Activated CD8-positive, alpha-beta T cell treated with anti-CD3 and anti-CD28 coated beads for 36 hours (primary cell): ENCODE results near the gene ZNF688. TPM values are rescaled to one million over a fixed set of nuclear protein-coding genes. Genes with fewer than 3 reads are reported as not detected.

Experiments
- ATAC-seq: fragments of 200-7000 bp; cut with Tn5 transposase; one replicate; pipeline ENCODE4 v1.10.0; 2021; ENCODE audit warnings: mild to moderate bottlenecking, moderate library complexity
- CTCF ChIA-PET: fragments of 350-600 bp; sonication (Branson Sonifier 250); formaldehyde crosslinking; loops from one replicate; lab custom pipeline; 2021; ENCODE audit warnings: antibody characterized with exemption; lab: Charles Lee
- POLR2A ChIA-PET: fragments of 350-600 bp; sonication (Branson Sonifier 250); formaldehyde crosslinking; loops from one replicate; lab custom pipeline; 2021; ENCODE audit warnings: antibody characterized with exemption; lab: Charles Lee
- DNase-seq: peaks from one replicate; pipeline ENCODE4 v3.0.0-alpha.2; 2020
- H3K27ac Mint-ChIP-seq: one replicate; pipeline ENCODE4 v1.8.0; 2021; ENCODE audit warnings: mild to moderate bottlenecking, mixed read lengths
- H3K27me3 Mint-ChIP-seq: one replicate; pipeline ENCODE4 v1.8.0; 2021; ENCODE audit warnings: mixed read lengths
- H3K36me3 Mint-ChIP-seq: one replicate; pipeline ENCODE4 v1.8.0; 2021; ENCODE audit warnings: low read depth, mixed read lengths
- H3K4me1 Mint-ChIP-seq: one replicate; pipeline ENCODE4 v1.8.0; 2021; ENCODE audit warnings: low read depth, mixed read lengths
- H3K4me3 Mint-ChIP-seq: one replicate; pipeline ENCODE4 v1.8.0; 2021; ENCODE audit warnings: mild to moderate bottlenecking, moderate library complexity, mixed read lengths
- H3K9me3 Mint-ChIP-seq: one replicate; pipeline ENCODE4 v1.8.0; 2021; ENCODE audit warnings: mixed read lengths
- intact Hi-C: fragments of 100-400 bp; cut with micrococcal nuclease; formaldehyde crosslinking; loops from one replicate; pipeline ENCODE4 v1.10.0; 2022
- total RNA-seq, 2 experiments: library from RNA; stranded (reverse); gene quantifications; one replicate each; pipeline ENCODE4 v1.2.3, GENCODE V29; 2021
- TF ChIP-seq, protein P1 (sequence below): fragments of 200-600 bp; IDR thresholded peaks from one replicate; pipeline ENCODE4 v1.8.0; 2022; ENCODE audit warnings: antibody characterized with exemption, mild to moderate bottlenecking

Gene ZNF688
- total RNA-seq, 2 experiments from 2014 or later = 4.7 to 5.5 TPM

GRCh38 chr16:30535777-30536190 lies 35.7 kb downstream of the ZNF688 start:
- CTCF ChIA-PET = interaction anchor here (0.6 to 4.3 kb wide), 28 partner anchors 8 to 164 kb away, joined by 3 to 39 read pairs (median 6); partner anchors contain the start of genes DCTPP1, FBRS, PRR14 and ZNF688
- peaks cover 32% of the 10 kb centered on the region for H3K4me1 Mint-ChIP-seq
- H3K9me3 Mint-ChIP-seq = no peaks in the 10 kb centered on the region
- H3K27me3 Mint-ChIP-seq = no peaks in the 10 kb centered on the region
- peak overlapping the region; percentile 86 for H3K4me3 Mint-ChIP-seq
- peak overlapping the region; percentile 99 for H3K27ac Mint-ChIP-seq
- DNase-seq = peak; percentile 82
- POLR2A ChIA-PET = interaction anchor here (0.7 to 4.7 kb wide), 40 partner anchors 9 to 352 kb away, joined by 3 to 42 read pairs (median 5); partner anchors contain the start of genes CORO1A, DCTPP1, ITGAL and SEPHS2
- peaks cover 44% of the 10 kb centered on the region for H3K36me3 Mint-ChIP-seq
- TF ChIP-seq, protein P1, sequence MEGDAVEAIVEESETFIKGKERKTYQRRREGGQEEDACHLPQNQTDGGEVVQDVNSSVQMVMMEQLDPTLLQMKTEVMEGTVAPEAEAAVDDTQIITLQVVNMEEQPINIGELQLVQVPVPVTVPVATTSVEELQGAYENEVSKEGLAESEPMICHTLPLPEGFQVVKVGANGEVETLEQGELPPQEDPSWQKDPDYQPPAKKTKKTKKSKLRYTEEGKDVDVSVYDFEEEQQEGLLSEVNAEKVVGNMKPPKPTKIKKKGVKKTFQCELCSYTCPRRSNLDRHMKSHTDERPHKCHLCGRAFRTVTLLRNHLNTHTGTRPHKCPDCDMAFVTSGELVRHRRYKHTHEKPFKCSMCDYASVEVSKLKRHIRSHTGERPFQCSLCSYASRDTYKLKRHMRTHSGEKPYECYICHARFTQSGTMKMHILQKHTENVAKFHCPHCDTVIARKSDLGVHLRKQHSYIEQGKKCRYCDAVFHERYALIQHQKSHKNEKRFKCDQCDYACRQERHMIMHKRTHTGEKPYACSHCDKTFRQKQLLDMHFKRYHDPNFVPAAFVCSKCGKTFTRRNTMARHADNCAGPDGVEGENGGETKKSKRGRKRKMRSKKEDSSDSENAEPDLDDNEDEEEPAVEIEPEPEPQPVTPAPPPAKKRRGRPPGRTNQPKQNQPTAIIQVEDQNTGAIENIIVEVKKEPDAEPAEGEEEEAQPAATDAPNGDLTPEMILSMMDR = no peak
- ATAC-seq = peak; percentile 71
- intact Hi-C loops = loop anchor here (1.0 kb wide), 1 partner anchor 23 kb away; the partner anchor contains the start of gene ZNF764

GRCh38 chr16:30535106-30535776 lies 36.3 kb downstream of the ZNF688 start:
- CTCF ChIA-PET = interaction anchor here (0.9 to 4.3 kb wide), 29 partner anchors 8 to 164 kb away, joined by 3 to 39 read pairs (median 6); partner anchors contain the start of genes DCTPP1, FBRS, PRR14 and ZNF688
- DNase-seq = peak; percentile 57
- intact Hi-C loops = loop anchor here (1.0 kb wide), 1 partner anchor 23 kb away; the partner anchor contains the start of gene ZNF764
- H3K27me3 Mint-ChIP-seq = no peaks in the 10 kb centered on the region
- peak overlapping the region; percentile 86 for H3K4me3 Mint-ChIP-seq
- POLR2A ChIA-PET = interaction anchor here (0.6 to 4.7 kb wide), 42 partner anchors 8 to 352 kb away, joined by 3 to 42 read pairs (median 4); partner anchors contain the start of genes CORO1A, DCTPP1, ITGAL and SEPHS2
- peak; percentile 17 for ATAC-seq
- peaks cover 37% of the 10 kb centered on the region for H3K4me1 Mint-ChIP-seq
- peak overlapping the region; percentile 99 for H3K27ac Mint-ChIP-seq
- TF ChIP-seq, protein P1 = no peak
- H3K36me3 Mint-ChIP-seq = peaks cover 44% of the 10 kb centered on the region
- no peaks in the 10 kb centered on the region for H3K9me3 Mint-ChIP-seq

DNA sequence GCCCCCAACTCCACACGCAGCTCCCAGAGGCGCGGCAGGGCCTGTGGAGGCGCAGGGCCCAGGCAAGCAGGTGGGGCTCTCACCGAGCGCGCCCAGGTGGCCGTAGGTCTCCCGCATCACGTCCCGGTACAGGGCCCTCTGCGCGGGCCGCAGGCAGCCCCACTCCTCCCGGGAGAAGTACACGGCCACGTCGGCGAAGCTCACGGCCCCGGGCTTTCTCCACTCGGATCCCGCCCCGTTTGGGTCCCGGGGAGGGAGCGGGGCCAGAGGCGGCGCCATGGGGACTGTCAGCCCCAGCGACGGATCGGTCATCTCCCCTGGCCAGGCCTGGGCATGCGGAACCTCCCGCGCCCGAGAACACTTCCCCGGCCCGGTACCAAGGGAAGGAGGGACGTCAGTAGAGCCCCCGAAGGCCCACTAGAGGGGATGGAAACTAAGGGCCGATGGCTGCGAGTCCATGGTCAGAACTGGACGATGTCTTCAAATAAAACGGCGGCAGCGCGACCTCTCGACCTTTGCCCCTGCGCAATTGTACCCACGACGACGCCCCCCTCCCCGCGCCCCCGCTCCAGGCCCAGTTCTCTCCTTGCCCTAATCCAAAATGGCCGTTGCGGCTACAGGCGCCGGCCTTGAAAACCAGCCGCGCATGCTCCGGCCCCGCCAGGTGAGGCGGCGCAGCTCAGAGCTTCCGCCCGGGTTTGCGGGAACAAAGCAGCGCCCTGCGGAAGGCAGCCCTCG lies 37.0 kb downstream of the ZNF688 start, which contains the start of gene ZNF747:
ZNF747 (minus strand) TSS at position 491 of the 738 bp plus-strand sequence; CDS start at position 312, 179 bp downstream.
- Mint-ChIP-seq H3K4me3 (peak within 1 kb of the TSS; percentile 86), H3K4me1 (peaks cover 40% of the 10 kb centered on the region), H3K27ac (peak within 1 kb of the TSS; percentile 99), H3K27me3 (no peaks in the 10 kb centered on the region), H3K9me3 (no peaks in the 10 kb centered on the region), H3K36me3 (peaks cover 41% of the 10 kb centered on the region)
- ChIA-PET CTCF (interaction anchor here (1.0 to 4.3 kb wide), 21 partner anchors 24 to 163 kb away, joined by 3 to 39 read pairs (median 7); partner anchors contain the start of genes DCTPP1, PRR14, ZNF688 and ZNF764), POLR2A (interaction anchor here (0.6 to 4.7 kb wide), 33 partner anchors 9 to 351 kb away, joined by 3 to 42 read pairs (median 6); partner anchors contain the start of genes CORO1A, ITGAL, PRR14 and SEPHS2)
- DNase-seq (peak; percentile 94), ATAC-seq (peak; percentile 83)
- intact Hi-C loops = loop anchor here (1.0 kb wide), 1 partner anchor 24 kb away; the partner anchor contains the start of gene ZNF764
- TF ChIP-seq, protein P1 = no peak

GRCh38 chr16:30533748-30534367 lies 37.7 kb downstream of the ZNF688 start:
- POLR2A ChIA-PET = interaction anchor here (0.8 to 4.7 kb wide), 17 partner anchors 8 to 117 kb away, joined by 3 to 42 read pairs (median 16); partner anchors contain the start of genes ITGAL, PRR14, ZNF688 and ZNF689
- peak; percentile 52 for DNase-seq
- Mint-ChIP-seq H3K27ac (peak overlapping the region; percentile 99), H3K4me3 (peak overlapping the region; percentile 86), H3K36me3 (peaks cover 39% of the 10 kb centered on the region), H3K4me1 (peaks cover 39% of the 10 kb centered on the region), H3K9me3 (no peaks in the 10 kb centered on the region), H3K27me3 (no peaks in the 10 kb centered on the region)
- CTCF ChIA-PET = interaction anchor here (0.6 to 4.3 kb wide), 11 partner anchors 24 to 124 kb away, joined by 3 to 39 read pairs (median 13); partner anchors contain the start of genes ZNF688, ZNF689, ZNF764 and ZNF785
- peak; percentile 5 for ATAC-seq
- TF ChIP-seq, protein P1 = no peak
- intact Hi-C loops = no loop called here
